Endothelial cell of umbilical vein (primary cell): Measurements from ENCODE around the gene SH3RF3. TPM values are rescaled to one million over a fixed set of nuclear protein-coding genes. Genes with fewer than 3 reads are reported as not detected.

Source experiments
- BruUV-seq: library from RNA; stranded (reverse); fragments of 400-500 nt; replicated peaks from 2 replicates; lab custom pipeline; 2021; lab: Mats Ljungman, UMichigan
- CTCF ChIA-PET: fragments of 300-600, 350-600 bp; sonication (Branson Sonifier 250); formaldehyde crosslinking; loops from one replicate; lab custom pipeline; 2021; ENCODE audit warnings: antibody characterized with exemption, inconsistent platforms; lab: Charles Lee
- POLR2A ChIA-PET: fragments of 300-600, 350-600 bp; sonication (Branson Sonifier 250); formaldehyde crosslinking; loops from one replicate; lab custom pipeline; 2021; ENCODE audit warnings: antibody characterized with exemption, inconsistent platforms; lab: Charles Lee
- DNase-seq: peaks from one replicate; pipeline ENCODE4 v3.0.0-alpha.2; 2011; ENCODE audit warnings: low read depth, low spot score
- FAIRE-seq: peaks from 2 replicates; lab custom pipeline; 2011; peaks lifted over from hg19 to GRCh38; lab: Jason Lieb, UNC
- H2AFZ ChIP-seq: 2 replicates; pipeline ENCODE4 v1.6.0; 2012; ENCODE audit warnings: low read depth, low read length, control low read depth, inconsistent platforms
- H3K27ac ChIP-seq: 2 replicates; pipeline ENCODE4 v1.5.1; 2011; ENCODE audit warnings: low read depth, mild to moderate bottlenecking, control low read depth, low read length, moderate library complexity; ENCODE audit not compliant: insufficient read depth
- H3K27me3 ChIP-seq, 2 experiments: 2 replicates each; pipeline versions ENCODE4 v1.6.0 to v1.6.1; 2011; ENCODE audit warnings: low read length in 2 of 2, mixed read lengths in 1 of 2; ENCODE audit not compliant: control insufficient read depth in 2 of 2, insufficient read depth in 2 of 2
- H3K36me3 ChIP-seq, 2 experiments: 2 replicates in 1 of 2; 3 replicates in 1 of 2; pipeline ENCODE4 v1.5.1; 2011; ENCODE audit warnings: low read length in 2 of 2, mild to moderate bottlenecking in 1 of 2, moderate library complexity in 1 of 2; ENCODE audit not compliant: control insufficient read depth in 2 of 2, insufficient read depth in 2 of 2; ENCODE audit errors: extremely low read depth in 1 of 2
- H3K4me1 ChIP-seq: 3 replicates; pipeline ENCODE4 v1.5.1; 2011; ENCODE audit warnings: mild to moderate bottlenecking, low read length; ENCODE audit not compliant: control insufficient read depth, insufficient read depth; ENCODE audit errors: extremely low read depth
- H3K4me2 ChIP-seq: 2 replicates; pipeline ENCODE4 v1.6.1; 2011; ENCODE audit warnings: low read length, control low read depth, mixed read lengths; ENCODE audit not compliant: insufficient read depth
- H3K4me3 ChIP-seq, 3 experiments: fragments of 200-600 bp in 1 of 3; sonication (generic), shearing (Covaris generic) in 1 of 3; replicated peaks in 1 of 3; 2 replicates each; pipeline ENCODE4 v1.5.1; 2011 to 2016; ENCODE audit warnings: control low read depth in 3 of 3, low read length in 3 of 3, mild to moderate bottlenecking in 2 of 3, inconsistent platforms in 1 of 3, low read depth in 1 of 3, moderate library complexity in 1 of 3; ENCODE audit not compliant: insufficient read depth in 1 of 3
- H3K79me2 ChIP-seq: 2 replicates; pipeline ENCODE4 v1.6.0; 2012; ENCODE audit warnings: low read length, inconsistent platforms; ENCODE audit not compliant: control insufficient read depth, insufficient read depth
- H3K9ac ChIP-seq: replicated peaks from 2 replicates; pipeline ENCODE3; 2011; ENCODE audit warnings: low read length, control low read depth; ENCODE audit not compliant: insufficient read depth; ENCODE audit errors: extremely low read depth
- H3K9me1 ChIP-seq: replicated peaks from 3 replicates; pipeline ENCODE4 v1.6.0; 2011; ENCODE audit warnings: mild to moderate bottlenecking, low read length; ENCODE audit not compliant: control insufficient read depth, insufficient read depth; ENCODE audit errors: extremely low read depth
- H3K9me3 ChIP-seq: replicated peaks from 2 replicates; pipeline ENCODE4 v1.5.1; 2012; ENCODE audit warnings: low read length, inconsistent platforms; ENCODE audit not compliant: control insufficient read depth, insufficient read depth
- H4K20me1 ChIP-seq: replicated peaks from 2 replicates; pipeline ENCODE3; 2011; ENCODE audit warnings: mild to moderate bottlenecking, low read length; ENCODE audit not compliant: control insufficient read depth, insufficient read depth; ENCODE audit errors: extremely low read depth
- EZH2 ChIP-seq: IDR thresholded peaks from 2 replicates; pipeline ENCODE4 v1.6.1; 2012; ENCODE audit warnings: borderline replicate concordance, low read depth, mild to moderate bottlenecking, moderate library complexity, low read length, inconsistent platforms; ENCODE audit not compliant: severe bottlenecking
- MYC ChIP-seq: IDR thresholded peaks from one replicate; pipeline ENCODE4 v1.6.1; 2011; ENCODE audit warnings: mild to moderate bottlenecking, low read depth, low read length
- POLR2AphosphoS5 ChIP-seq: IDR thresholded peaks from 2 replicates; pipeline ENCODE4 v1.6.1; 2012; ENCODE audit warnings: low read depth, mild to moderate bottlenecking, control low read depth, low read length, moderate library complexity; ENCODE audit not compliant: insufficient read depth
- dilution Hi-C: fragments of 300-500 bp; cut with MboI; formaldehyde crosslinking; loops from one replicate; pipeline ENCODE4 v1.15.0; 2019; ENCODE audit warnings: low sequenced_read_pairs; ENCODE audit not compliant: extremely low pct_ligation_motif_present
- intact Hi-C: fragments of 100-400 bp; cut with micrococcal nuclease; formaldehyde crosslinking; loops from one replicate; pipeline ENCODE4 v1.10.0; 2022
- polyA plus RNA-seq, 4 experiments: library from polyadenylated mRNA; depleted of rRNA in 3 of 4; stranded (reverse) in 3 of 4; unstranded in 1 of 4; fragments of >200 nt; gene quantifications; 2 replicates each; pipeline versions ENCODE4 v1.2.1 to v1.2.3, GENCODE V29; 2011 to 2012; ENCODE audit warnings: missing spikeins in 1 of 4
- total RNA-seq: library from RNA; stranded (reverse); gene quantifications from 2 replicates; pipeline ENCODE4 v1.2.3, GENCODE V29; 2021
- TF ChIP-seq, protein P1 (sequence below), 2 donors: IDR thresholded peaks; 1 replicate in 1 of 2; 2 replicates in 1 of 2; pipeline ENCODE4 v1.5.1; 2011; ENCODE audit warnings: low read length in 2 of 2, mild to moderate bottlenecking in 2 of 2, moderate library complexity in 2 of 2, control low read depth in 1 of 2, inconsistent platforms in 1 of 2, low read depth in 1 of 2; ENCODE audit not compliant: insufficient read depth in 1 of 2; ENCODE audit errors: extremely low read depth in 1 of 2
- TF ChIP-seq, protein P2 (sequence below): IDR thresholded peaks from 2 replicates; pipeline ENCODE4 v1.6.1; 2011; ENCODE audit not compliant: insufficient read depth, insufficient read length

The SH3RF3 gene
- total and polyA plus RNA-seq, 2 donors (not counting 3 experiments of a cell fraction or from before 2014, with no cell fraction given), result 3.8 to 14.7 TPM

DNA sequence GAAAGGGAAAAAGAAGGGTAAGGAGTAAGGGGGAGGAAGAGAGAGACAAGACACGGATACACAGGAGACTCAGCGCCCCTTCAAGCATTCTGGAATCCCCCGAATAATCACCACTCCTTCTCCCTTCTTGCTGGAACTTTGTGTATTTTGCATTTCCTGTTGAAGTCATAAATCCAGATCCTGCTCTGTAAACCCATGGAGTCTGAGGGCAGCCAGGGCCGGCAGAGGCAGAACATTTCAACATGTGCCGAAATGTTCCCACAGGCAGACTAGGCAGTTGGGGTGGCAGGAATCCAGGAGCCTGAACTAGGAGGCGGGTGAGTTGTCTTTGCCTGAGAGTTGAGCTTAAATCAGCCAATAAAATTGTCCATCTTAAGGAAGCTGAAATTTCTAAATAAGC is 193.1 kb downstream of the SH3RF3 start:
- peak overlapping the region; percentile 14 for H3K4me2 ChIP-seq
- H3K27me3 ChIP-seq, result no peaks in the 10 kb centered on the region
- FAIRE-seq (peak; percentile 71), DNase-seq (peak; percentile 87)
- H3K36me3 ChIP-seq, result no peaks in the 10 kb centered on the region
- ChIA-PET POLR2A (no interaction called here), CTCF (interaction anchor here (1.2 to 3.8 kb wide), 4 partner anchors 10 to 188 kb away, joined by 3 to 22 read pairs (median 7); no protein-coding TSS in a partner anchor)
- H3K9me1 ChIP-seq, result no peaks in the 10 kb centered on the region
- peaks cover 18% of the 10 kb centered on the region for H3K79me2 ChIP-seq
- peaks cover 38% of the 10 kb centered on the region for H3K4me1 ChIP-seq
- peak overlapping the region; percentile 55 for H3K27ac ChIP-seq
- no peaks in the 10 kb centered on the region for H3K9me3 ChIP-seq
- H2AFZ ChIP-seq, result peak overlapping the region; percentile 80
- intact Hi-C loops (loop anchor here (1.0 kb wide), 1 partner anchor 194 kb away; no protein-coding TSS in a partner anchor), dilution Hi-C loops (no loop called here)
- no peak overlapping the region for H3K4me3 ChIP-seq
- BruUV-seq, result no TSS peak
- H4K20me1 ChIP-seq, result no peaks in the 10 kb centered on the region
- H3K9ac ChIP-seq, result peak overlapping the region; percentile 31
- TF ChIP-seq POLR2AphosphoS5, result peak; percentile 31
- no peak for TF ChIP-seq MYC

DNA sequence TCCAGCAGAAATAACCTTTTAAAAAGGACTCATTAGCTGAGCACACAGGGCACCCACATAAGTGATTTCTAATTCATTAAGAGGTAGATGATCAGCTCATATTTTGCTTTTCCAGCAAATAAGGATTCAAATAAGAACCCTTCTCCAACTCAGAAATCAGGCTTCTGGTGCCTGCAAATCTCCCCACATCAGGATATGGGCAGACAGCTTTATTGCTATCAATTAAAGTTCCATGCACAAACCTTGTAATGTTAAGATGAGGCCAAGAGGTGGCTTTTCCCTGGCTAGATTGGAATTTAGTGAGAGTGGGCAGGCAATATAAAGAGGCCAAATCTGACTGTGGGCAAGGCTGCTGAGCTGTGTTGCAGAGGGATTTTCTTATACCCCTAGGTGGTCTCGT is 193.6 kb downstream of the SH3RF3 start:
- no peaks in the 10 kb centered on the region for H3K9me3 ChIP-seq
- intact Hi-C loops (loop anchor here (1.0 kb wide), 1 partner anchor 194 kb away; no protein-coding TSS in a partner anchor), dilution Hi-C loops (no loop called here)
- ChIA-PET CTCF (interaction anchor here (1.2 to 3.8 kb wide), 4 partner anchors 10 to 188 kb away, joined by 3 to 22 read pairs (median 7); no protein-coding TSS in a partner anchor), POLR2A (no interaction called here)
- H3K9me1 ChIP-seq, result no peaks in the 10 kb centered on the region
- peaks cover 38% of the 10 kb centered on the region for H3K4me1 ChIP-seq
- no peaks in the 10 kb centered on the region for H4K20me1 ChIP-seq
- H3K36me3 ChIP-seq, result no peaks in the 10 kb centered on the region
- FAIRE-seq, result no peak
- no peak overlapping the region for H2AFZ ChIP-seq
- H3K4me2 ChIP-seq, result peak overlapping the region; percentile 14
- TF ChIP-seq EZH2, result no peak
- TF ChIP-seq, protein P1, sequence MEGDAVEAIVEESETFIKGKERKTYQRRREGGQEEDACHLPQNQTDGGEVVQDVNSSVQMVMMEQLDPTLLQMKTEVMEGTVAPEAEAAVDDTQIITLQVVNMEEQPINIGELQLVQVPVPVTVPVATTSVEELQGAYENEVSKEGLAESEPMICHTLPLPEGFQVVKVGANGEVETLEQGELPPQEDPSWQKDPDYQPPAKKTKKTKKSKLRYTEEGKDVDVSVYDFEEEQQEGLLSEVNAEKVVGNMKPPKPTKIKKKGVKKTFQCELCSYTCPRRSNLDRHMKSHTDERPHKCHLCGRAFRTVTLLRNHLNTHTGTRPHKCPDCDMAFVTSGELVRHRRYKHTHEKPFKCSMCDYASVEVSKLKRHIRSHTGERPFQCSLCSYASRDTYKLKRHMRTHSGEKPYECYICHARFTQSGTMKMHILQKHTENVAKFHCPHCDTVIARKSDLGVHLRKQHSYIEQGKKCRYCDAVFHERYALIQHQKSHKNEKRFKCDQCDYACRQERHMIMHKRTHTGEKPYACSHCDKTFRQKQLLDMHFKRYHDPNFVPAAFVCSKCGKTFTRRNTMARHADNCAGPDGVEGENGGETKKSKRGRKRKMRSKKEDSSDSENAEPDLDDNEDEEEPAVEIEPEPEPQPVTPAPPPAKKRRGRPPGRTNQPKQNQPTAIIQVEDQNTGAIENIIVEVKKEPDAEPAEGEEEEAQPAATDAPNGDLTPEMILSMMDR (IDR thresholded peaks at IDR 0.05; ENCODE audit: extremely low read depth in 1 of 2, insufficient read depth in 1 of 2, low read depth in 1 of 2, low read length in 2 of 2), result no peak
- TF ChIP-seq, protein P2, sequence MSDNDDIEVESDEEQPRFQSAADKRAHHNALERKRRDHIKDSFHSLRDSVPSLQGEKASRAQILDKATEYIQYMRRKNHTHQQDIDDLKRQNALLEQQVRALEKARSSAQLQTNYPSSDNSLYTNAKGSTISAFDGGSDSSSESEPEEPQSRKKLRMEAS, result no peak
- no TSS peak for BruUV-seq
- DNase-seq, result peak; percentile 26
- H3K27me3 ChIP-seq, result no peaks in the 10 kb centered on the region
- H3K79me2 ChIP-seq, result peaks cover 18% of the 10 kb centered on the region
- peak overlapping the region; percentile 55 for H3K27ac ChIP-seq
- no peak overlapping the region for H3K4me3 ChIP-seq
- H3K9ac ChIP-seq, result no peak overlapping the region
